ENCODE results near the gene BEGAIN.

BEGAIN gene

GRCh38 chr14:100574642-100575031, 12.6 kb downstream of the BEGAIN start:
- TF ChIP-seq CTCF (IDR thresholded peaks at IDR 0.05; ENCODE audit: low read depth, low read length), result no peak
- DNase-seq (ENCODE audit: extremely low read depth, low read depth), result no peak

- no peak for TF ChIP-seq CTCF (IDR thresholded peaks at IDR 0.05; ENCODE audit: low read depth, low read length)
These were observed 13.2 kb downstream of the BEGAIN start for GRCh38 chr14:100573757-100574641.

GRCh38 chr14:100573002-100573756, 14.0 kb downstream of the BEGAIN start:
- DNase-seq (ENCODE audit: extremely low read depth, low read depth), result no peak
- TF ChIP-seq CTCF (IDR thresholded peaks at IDR 0.05; ENCODE audit: low read depth, low read length), result no peak

More at GRCh38 chr14:100573757-100574641, 13.2 kb downstream of the BEGAIN start:
- no peak for DNase-seq (ENCODE audit: extremely low read depth, low read depth)

GRCh38 chr14:100572543-100572942, 14.7 kb downstream of the BEGAIN start:
- TF ChIP-seq CTCF (IDR thresholded peaks at IDR 0.05; ENCODE audit: low read depth, low read length), result no peak
- DNase-seq (ENCODE audit: extremely low read depth, low read depth), result no peak

GRCh38 chr14:100571837-100572236, 15.4 kb downstream of the BEGAIN start:
- TF ChIP-seq CTCF (IDR thresholded peaks at IDR 0.05; ENCODE audit: low read depth, low read length), result no peak
- no peak for DNase-seq (ENCODE audit: extremely low read depth, low read depth)

- no peak for DNase-seq (ENCODE audit: extremely low read depth, low read depth)
- no peak for TF ChIP-seq CTCF (IDR thresholded peaks at IDR 0.05; ENCODE audit: low read depth, low read length)
These were observed 16.3 kb downstream of the BEGAIN start for GRCh38 chr14:100570726-100571454.
